Measurements from ENCODE around the gene NOCT. TPM values are rescaled to one million over a fixed set of nuclear protein-coding genes. Genes with fewer than 3 reads are reported as not detected.

The NOCT gene
- total and polyA plus RNA-seq, 2 donors (not counting 1 experiment from before 2014, with no cell fraction given): 2.6 to 3.8 TPM

GRCh38 chr4:139038874-139039443 is 23.4 kb downstream of the NOCT start:
- H3K4me3 Mint-ChIP-seq: no peak overlapping the region

More at GRCh38 chr4:139038874-139039443, 23.4 kb downstream of the NOCT start:
- H3K4me2 ChIP-seq (replicated peaks; ENCODE audit: low read depth, low read length, poor library complexity, severe bottlenecking): no peak overlapping the region
- peaks cover 7 to 13% of the 10 kb centered on the region in 2 donors for H3K4me1 ChIP-seq (ENCODE audit: control insufficient read depth in 2 of 2, insufficient read depth in 2 of 2, low read length in 2 of 2)
- peaks cover 34% of the 10 kb centered on the region for H3K79me2 ChIP-seq (ENCODE audit: control insufficient read depth, insufficient read depth, low read length)
- H3K9me3 Mint-ChIP-seq (ENCODE audit: insufficient read depth): no peaks in the 10 kb centered on the region
- no peak for DNase-seq
- intact Hi-C loops (cut with micrococcal nuclease): no loop called here
- H3K4me3 ChIP-seq (ENCODE audit: control extremely low read depth in 1 of 5, extremely low read depth in 1 of 5, insufficient read depth in 1 of 5, low read depth in 2 of 5, low read length in 4 of 5): no peak overlapping the region
- no peak overlapping the region for H3K27ac Mint-ChIP-seq
- ChIA-PET POLR2A (no interaction called here), CTCF (interaction anchor here (1.6 kb wide), 2 partner anchors 8 to 11 kb away, joined by 5 read pairs; no protein-coding TSS in a partner anchor)
- H3K27me3 ChIP-seq (replicated peaks in 1 of 4; ENCODE audit: control extremely low read depth in 1 of 4, control insufficient read depth in 3 of 4, insufficient read depth in 4 of 4, low read length in 3 of 4): no peaks in the 10 kb centered on the region
- H3K4me1 Mint-ChIP-seq: peaks cover 30% of the 10 kb centered on the region
- H3K36me3 ChIP-seq (replicated peaks in 1 of 2; ENCODE audit: control extremely low read depth in 1 of 2, control insufficient read depth in 1 of 2, extremely low read depth in 1 of 2, insufficient read depth in 2 of 2, low read length in 1 of 2): peaks cover 6 to 9% of the 10 kb centered on the region in 2 experiments
- H3K9me3 ChIP-seq (ENCODE audit: control extremely low read depth in 1 of 3, control insufficient read depth in 2 of 3, insufficient read depth in 1 of 3, low read length in 2 of 3): no peaks in the 10 kb centered on the region
- no peak for TF ChIP-seq EZH2 (IDR thresholded peaks at IDR 0.05; ENCODE audit: borderline replicate concordance, insufficient read depth, low read depth, low read length, poor library complexity, severe bottlenecking)
- no peak for TF ChIP-seq CTCF (IDR thresholded peaks at IDR 0.05)
- H3K9ac ChIP-seq (ENCODE audit: low read length): no peak overlapping the region
- H3K27me3 Mint-ChIP-seq: no peaks in the 10 kb centered on the region
- H4K20me1 ChIP-seq (ENCODE audit: control insufficient read depth, insufficient read depth, low read length, poor library complexity, severe bottlenecking): peaks cover 3% of the 10 kb centered on the region
- WGBS (ENCODE audit: insufficient coverage): no CpG with 5 or more reads among the region's 1 CpG
- H2AFZ ChIP-seq (ENCODE audit: insufficient read depth, low read depth, low read length, poor library complexity, severe bottlenecking): no peak overlapping the region
- no peak for ATAC-seq (ENCODE audit: low read depth)
- no peak overlapping the region for H3K27ac ChIP-seq (ENCODE audit: low read length in 2 of 2)

Measured in B cell (primary cell).